Islet of Langerhans (tissue), 1 donor: Measurements from ENCODE around the gene BTBD6.
"Not testable (repeated sequence)": the region's sequence is repeated elsewhere in the genome, so short reads cannot be mapped to it uniquely, and the experiment has no call there.

Source experiments
- FAIRE-seq: peaks from one replicate; lab custom pipeline; 2011; peaks lifted over from hg19 to GRCh38; lab: Jason Lieb, UNC

The BTBD6 gene

GRCh38 chr14:105271224-105271890 is 23.0 kb downstream of the BTBD6 start:
- no peak for FAIRE-seq

- no peak for FAIRE-seq
These were observed 24.3 kb downstream of the BTBD6 start for GRCh38 chr14:105272623-105273022.

GRCh38 chr14:105273062-105273461 is 24.7 kb downstream of the BTBD6 start:
- no peak for FAIRE-seq

GRCh38 chr14:105274637-105275036 is 26.3 kb downstream of the BTBD6 start:
- FAIRE-seq = no peak

GRCh38 chr14:105275267-105275946 is 27.1 kb downstream of the BTBD6 start:
- no peak for FAIRE-seq

GRCh38 chr14:105277448-105277847 is 29.1 kb downstream of the BTBD6 start:
- not testable (repeated sequence) for FAIRE-seq

- no peak for FAIRE-seq
These were observed 31.5 kb downstream of the BTBD6 start for GRCh38 chr14:105279642-105280361.

- no peak for FAIRE-seq
These were observed 32.2 kb downstream of the BTBD6 start for GRCh38 chr14:105280525-105280924.

GRCh38 chr14:105281371-105282097 is 33.2 kb downstream of the BTBD6 start:
- FAIRE-seq = peak; percentile 91

GRCh38 chr14:105282098-105282725 is 33.9 kb downstream of the BTBD6 start:
- no peak for FAIRE-seq

- FAIRE-seq = no peak
These were observed 34.7 kb downstream of the BTBD6 start for GRCh38 chr14:105283028-105283427.

- no peak for FAIRE-seq
These were observed 35.6 kb downstream of the BTBD6 start for GRCh38 chr14:105283899-105284298.

GRCh38 chr14:105285174-105285573 is 36.8 kb downstream of the BTBD6 start:
- FAIRE-seq = no peak

GRCh38 chr14:105286759-105287144 is 38.4 kb downstream of the BTBD6 start:
- no peak for FAIRE-seq

GRCh38 chr14:105287249-105288102 is 39.1 kb downstream of the BTBD6 start:
- no peak for FAIRE-seq

- FAIRE-seq = not testable (repeated sequence)
These were observed 40.6 kb downstream of the BTBD6 start for GRCh38 chr14:105288936-105289335.

GRCh38 chr14:105290621-105291346 is 42.5 kb downstream of the BTBD6 start:
- no peak for FAIRE-seq

- FAIRE-seq = no peak
These were observed 44.7 kb downstream of the BTBD6 start for GRCh38 chr14:105292826-105293711.

GRCh38 chr14:105294142-105294597 is 45.8 kb downstream of the BTBD6 start:
- FAIRE-seq = no peak
